Adrenal gland (tissue), 12 donors: ENCODE results near the gene LPP. TPM values are rescaled to one million over a fixed set of nuclear protein-coding genes. Genes with fewer than 3 reads are reported as not detected.

ENCODE experiments used
- DNase-seq, 7 donors: peaks; one replicate each; pipeline ENCODE4 v3.0.0-alpha.2; 2019 to 2020
- H3K27ac ChIP-seq, 5 donors: fragments of 200-600 bp; sonication (generic) in 4 of 5; 1 replicate in 3 of 5; 2 replicates in 2 of 5; pipeline versions ENCODE4 v1.5.1 to v1.8.0; 2016 to 2020; ENCODE audit warnings: mild to moderate bottlenecking in 1 of 5
- H3K27me3 ChIP-seq: fragments of 200-600 bp; 2 replicates; pipeline ENCODE4 v1.8.0; 2021
- H3K36me3 ChIP-seq, 2 donors: fragments of 200-600 bp; replicated peaks in 1 of 2; 1 replicate in 1 of 2; 2 replicates in 1 of 2; pipeline versions ENCODE4 v1.5.1 to v1.8.0; 2018 to 2022
- H3K4me1 ChIP-seq, 2 donors: fragments of 200-600 bp; replicated peaks in 1 of 2; 1 replicate in 1 of 2; 2 replicates in 1 of 2; pipeline versions ENCODE4 v1.5.1 to v1.8.0; 2018 to 2021
- H3K4me3 ChIP-seq, 4 donors: fragments of 200-600 bp; sonication (generic) in 3 of 4; one replicate each; pipeline ENCODE4 v1.5.1; 2016 to 2018
- H3K9me3 ChIP-seq, 3 donors: fragments of 200-600 bp; sonication (generic) in 1 of 3; replicated peaks in 1 of 3; 1 replicate in 2 of 3; 2 replicates in 1 of 3; pipeline versions ENCODE4 v1.5.1 to v1.8.0; 2016 to 2021
- POLR2A ChIP-seq, 2 donors: fragments of 450-650 bp; IDR thresholded peaks; one replicate each; pipeline ENCODE4 v1.6.1; 2017; ENCODE audit warnings: antibody characterized with exemption in 2 of 2, mild to moderate bottlenecking in 2 of 2, moderate library complexity in 1 of 2
- WGBS, 4 donors: extraction: QIAGEN DNeasy Blood & Tissue Kit in 2 of 4; methylation state at CpG; one replicate each; pipeline versions ENCODE4 v1.1.5 to v1.1.7; 2013 to 2017; 5-methylcytosine and 5-hydroxymethylcytosine counted together
- intact Hi-C, 2 donors: fragments of 100-400 bp; cut with DNase I; formaldehyde crosslinking; loops; one replicate each; pipeline versions ENCODE4 v1.14.1 to v1.15.0; 2022 to 2023
- polyA plus RNA-seq, 3 donors: library from polyadenylated mRNA; stranded (reverse); fragments of 200-250 nt in 2 of 3; fragments of 350-450 nt in 1 of 3; fragmentation: Illumina TruSeq in 1 of 3; extraction: RNeasy Lipid Tissue Mini Kit (QIAGEN cat#74804) in 1 of 3; gene quantifications; one replicate each; pipeline ENCODE4 v1.2.3, GENCODE V29; 2013 to 2014
- total RNA-seq, 9 donors: library from RNA; depleted of rRNA in 4 of 9; stranded (reverse); fragments of >200 nt in 4 of 9; fragments of 120-200 nt in 1 of 9; fragmentation: NEBNext Ultra II Directional in 1 of 9; extraction: Animal tissue kit (Norgen Biotek cat#: 25700) in 1 of 9; gene quantifications; one replicate each; pipeline versions ENCODE4 v1.1.0 to v1.2.4, GENCODE V29; 2013 to 2023
- TF ChIP-seq, protein P1 (sequence below), 6 experiments: fragments of 450-650 bp in 4 of 6; fragments of 200-600 bp in 2 of 6; sonication (generic) in 1 of 6; IDR thresholded peaks; 1 replicate in 5 of 6; 2 replicates in 1 of 6; pipeline versions ENCODE4 v1.5.1 to v1.8.0; 2016 to 2021; ENCODE audit warnings: antibody characterized with exemption in 6 of 6, mild to moderate bottlenecking in 2 of 6, moderate library complexity in 1 of 6
- donor health status: healthy with polysubstance abuse.
- donor health status: Bipolar disorder and iron deficiency.
- donor health status: DM: yes; HTN: yes; CAD: no.
- donor health status: DM: no; HTN: no; CAD: no.
- donor health status: DM: no; HTN: no; CAD: no.
- donor health status: DM: yes; HTN: yes; CAD: no.

Gene LPP
- total and polyA plus RNA-seq, 12 donors, result 7.0 to 170 (median 101) TPM

DNA sequence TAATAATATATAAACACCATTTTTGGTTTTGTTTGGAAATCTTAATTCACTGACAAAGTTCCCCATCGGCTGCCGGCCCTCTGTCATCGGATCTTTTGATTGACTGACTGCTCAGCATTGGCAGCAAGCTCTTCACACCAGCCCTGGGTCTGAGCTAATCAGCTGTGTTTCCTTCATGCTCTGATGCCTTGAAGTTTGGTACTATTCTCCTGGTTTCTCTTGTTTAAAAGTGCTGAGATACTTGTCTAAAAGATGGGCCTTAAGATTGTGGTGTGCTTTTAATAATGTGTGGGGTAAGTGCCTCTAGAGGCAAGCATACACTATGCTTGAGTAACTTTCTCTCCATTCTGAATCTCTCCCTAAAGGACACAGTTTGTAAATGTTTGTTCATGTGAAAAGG, 602.3 kb downstream of the LPP start:
- DNase-seq, result no peak
- H3K27ac ChIP-seq, result no peak overlapping the region
- no peaks in the 10 kb centered on the region for H3K27me3 ChIP-seq
- TF ChIP-seq, protein P1, sequence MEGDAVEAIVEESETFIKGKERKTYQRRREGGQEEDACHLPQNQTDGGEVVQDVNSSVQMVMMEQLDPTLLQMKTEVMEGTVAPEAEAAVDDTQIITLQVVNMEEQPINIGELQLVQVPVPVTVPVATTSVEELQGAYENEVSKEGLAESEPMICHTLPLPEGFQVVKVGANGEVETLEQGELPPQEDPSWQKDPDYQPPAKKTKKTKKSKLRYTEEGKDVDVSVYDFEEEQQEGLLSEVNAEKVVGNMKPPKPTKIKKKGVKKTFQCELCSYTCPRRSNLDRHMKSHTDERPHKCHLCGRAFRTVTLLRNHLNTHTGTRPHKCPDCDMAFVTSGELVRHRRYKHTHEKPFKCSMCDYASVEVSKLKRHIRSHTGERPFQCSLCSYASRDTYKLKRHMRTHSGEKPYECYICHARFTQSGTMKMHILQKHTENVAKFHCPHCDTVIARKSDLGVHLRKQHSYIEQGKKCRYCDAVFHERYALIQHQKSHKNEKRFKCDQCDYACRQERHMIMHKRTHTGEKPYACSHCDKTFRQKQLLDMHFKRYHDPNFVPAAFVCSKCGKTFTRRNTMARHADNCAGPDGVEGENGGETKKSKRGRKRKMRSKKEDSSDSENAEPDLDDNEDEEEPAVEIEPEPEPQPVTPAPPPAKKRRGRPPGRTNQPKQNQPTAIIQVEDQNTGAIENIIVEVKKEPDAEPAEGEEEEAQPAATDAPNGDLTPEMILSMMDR (IDR thresholded peaks at IDR 0.05), result no peak
- no peak for TF ChIP-seq POLR2A (IDR thresholded peaks at IDR 0.05)
- no peaks in the 10 kb centered on the region for H3K36me3 ChIP-seq
- no peak overlapping the region for H3K4me3 ChIP-seq
- intact Hi-C loops, result no loop called here
- no peaks in the 10 kb centered on the region for H3K9me3 ChIP-seq
- peaks cover 0 to 3% of the 10 kb centered on the region in 2 donors for H3K4me1 ChIP-seq
- WGBS, 4 donors, result 94 to 98% (median 96%) methylated on average over 3 of the region's 3 CpGs

DNA sequence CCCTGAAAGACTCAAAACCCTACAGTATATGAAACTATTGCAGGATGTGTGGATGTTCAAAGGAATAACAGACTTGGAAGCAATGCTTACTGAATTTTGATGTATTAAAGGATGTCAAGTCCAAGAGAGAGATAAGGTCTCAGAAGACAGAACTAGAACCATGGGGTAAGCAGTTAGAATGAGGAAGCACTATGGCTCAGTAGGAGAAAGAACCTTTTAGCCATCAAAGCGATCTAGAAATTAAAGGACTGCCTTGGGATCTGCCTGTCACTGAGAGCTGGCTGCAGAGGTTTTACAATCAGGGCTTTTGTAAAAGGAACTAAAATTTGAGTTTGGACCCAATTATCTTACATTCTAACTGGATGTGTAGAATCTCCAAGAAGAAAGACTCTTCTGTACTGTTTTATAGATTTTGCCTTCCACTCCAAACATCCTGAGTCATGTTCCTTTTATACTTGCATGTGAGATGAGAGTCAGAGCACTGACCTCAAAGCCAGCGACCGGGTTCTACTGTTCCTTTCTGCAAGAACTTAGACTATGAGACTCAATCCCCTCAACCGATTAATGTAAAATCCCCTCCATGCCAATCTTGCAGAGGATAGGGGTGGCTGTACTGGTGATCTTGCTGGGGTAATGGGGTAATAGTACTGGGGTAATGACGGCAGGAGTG, 605.5 kb downstream of the LPP start:
- H3K27ac ChIP-seq, result no peak overlapping the region
- no peak for DNase-seq
- no peaks in the 10 kb centered on the region for H3K27me3 ChIP-seq
- peaks cover 7 to 8% of the 10 kb centered on the region in 2 donors for H3K4me1 ChIP-seq
- intact Hi-C loops, result no loop called here
- H3K9me3 ChIP-seq, result no peaks in the 10 kb centered on the region
- 85 to 93% (median 89%) methylated on average over 5 of the region's 5 CpGs for WGBS, 4 donors
- no peak overlapping the region for H3K4me3 ChIP-seq
- TF ChIP-seq, protein P1 (IDR thresholded peaks at IDR 0.05), result no peak
- no peak for TF ChIP-seq POLR2A (IDR thresholded peaks at IDR 0.05)
- no peaks in the 10 kb centered on the region for H3K36me3 ChIP-seq

DNA sequence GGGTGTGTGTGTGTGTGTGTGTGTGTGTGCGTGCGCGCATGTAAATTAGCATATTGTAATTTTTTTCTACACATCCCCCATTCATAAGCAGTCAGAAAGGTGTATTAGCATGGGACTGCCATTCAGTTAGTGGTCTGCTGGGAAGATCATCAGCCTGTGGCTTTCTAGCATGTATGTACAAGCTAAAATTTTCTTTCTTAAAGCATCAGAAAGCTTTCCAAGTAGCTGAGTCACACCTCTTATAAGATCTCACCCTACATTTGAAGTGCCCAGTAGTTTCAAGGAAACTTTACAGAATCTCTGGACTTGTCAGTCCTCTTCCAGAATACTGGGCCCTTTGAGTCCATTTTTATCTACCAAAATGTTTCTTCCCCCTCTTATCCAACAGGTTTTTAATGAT, 606.5 kb downstream of the LPP start:
- WGBS, 4 donors, result 69 to 100% (median 80%) methylated on average over 3 of the region's 3 CpGs
- Histone ChIP-seq H3K36me3 (no peaks in the 10 kb centered on the region), H3K9me3 (no peaks in the 10 kb centered on the region), H3K4me1 (peaks cover 8 to 11% of the 10 kb centered on the region in 2 donors), H3K27me3 (no peaks in the 10 kb centered on the region), H3K4me3 (no peak overlapping the region), H3K27ac (peak overlapping the region in 1 of 5 donors; percentile 69)
- intact Hi-C loops, result no loop called here
- no peak for TF ChIP-seq POLR2A (IDR thresholded peaks at IDR 0.05)
- TF ChIP-seq, protein P1 (IDR thresholded peaks at IDR 0.05), result no peak
- no peak for DNase-seq

DNA sequence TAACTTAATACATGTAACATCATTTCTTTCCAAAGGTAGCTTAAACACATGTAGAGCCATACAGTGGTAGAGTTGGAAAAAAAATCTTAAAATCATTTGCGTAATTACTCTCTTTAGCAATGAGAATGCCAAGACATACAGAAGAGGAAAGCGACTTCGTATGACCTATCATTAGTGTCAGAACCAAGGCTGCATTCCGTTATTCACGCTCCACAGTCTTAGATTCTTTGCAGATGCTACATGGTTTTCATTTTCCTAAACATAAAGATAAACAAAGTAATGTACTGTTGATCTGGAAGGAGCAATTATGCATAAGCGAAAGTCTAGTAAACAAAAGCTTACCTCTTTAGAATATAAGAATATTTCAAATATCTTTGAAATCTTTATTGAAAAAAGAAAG, 607.5 kb downstream of the LPP start:
- WGBS, 4 donors, result 46 to 55% (median 49%) methylated on average over 6 of the region's 6 CpGs
- Histone ChIP-seq H3K4me1 (peaks cover 8 to 11% of the 10 kb centered on the region in 2 donors), H3K4me3 (no peak overlapping the region), H3K9me3 (no peaks in the 10 kb centered on the region), H3K27me3 (no peaks in the 10 kb centered on the region), H3K36me3 (no peaks in the 10 kb centered on the region), H3K27ac (peak overlapping the region in 4 of 5 donors; percentile 19 to 69 (median 42))
- no peak for TF ChIP-seq POLR2A (IDR thresholded peaks at IDR 0.05)
- TF ChIP-seq, protein P1 (IDR thresholded peaks at IDR 0.05), result no peak
- intact Hi-C loops, result no loop called here
- no peak for DNase-seq
